Pons (tissue), 1 donor: ENCODE results near the gene IGF1R.

Source experiments
- DNase-seq: peaks from one replicate; pipeline ENCODE4 v3.0.0-alpha.2; 2016; ENCODE audit warnings: low spot score

The IGF1R gene

DNA sequence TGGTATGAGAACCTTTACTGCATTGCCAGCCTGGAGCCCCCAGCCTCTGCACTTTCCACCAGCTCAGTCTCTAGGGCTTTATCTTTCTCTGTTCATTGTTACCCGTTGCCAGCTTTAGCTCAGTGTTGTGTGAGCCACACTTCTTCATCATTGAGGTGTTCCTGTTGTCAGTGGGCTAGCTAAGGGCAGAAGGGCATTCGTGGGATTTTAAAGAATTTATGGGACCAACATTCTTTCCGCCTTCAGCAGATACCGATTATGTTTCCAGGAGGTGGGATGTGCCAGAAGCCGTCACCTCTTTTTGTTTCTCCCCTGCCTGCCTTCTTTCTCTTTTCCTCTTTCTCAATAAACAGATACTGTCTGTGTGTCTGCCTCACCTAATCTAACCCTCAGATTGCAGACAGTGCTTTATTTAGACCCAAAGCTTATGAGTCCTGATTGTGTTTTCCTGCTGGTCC lies 294.7 kb downstream of the IGF1R start:
- DNase-seq = no peak

GRCh38 chr15:98943601-98944151 lies 295.3 kb downstream of the IGF1R start:
- DNase-seq = peak; percentile 63

GRCh38 chr15:98946301-98947255 lies 298.2 kb downstream of the IGF1R start:
- no peak for DNase-seq

DNA sequence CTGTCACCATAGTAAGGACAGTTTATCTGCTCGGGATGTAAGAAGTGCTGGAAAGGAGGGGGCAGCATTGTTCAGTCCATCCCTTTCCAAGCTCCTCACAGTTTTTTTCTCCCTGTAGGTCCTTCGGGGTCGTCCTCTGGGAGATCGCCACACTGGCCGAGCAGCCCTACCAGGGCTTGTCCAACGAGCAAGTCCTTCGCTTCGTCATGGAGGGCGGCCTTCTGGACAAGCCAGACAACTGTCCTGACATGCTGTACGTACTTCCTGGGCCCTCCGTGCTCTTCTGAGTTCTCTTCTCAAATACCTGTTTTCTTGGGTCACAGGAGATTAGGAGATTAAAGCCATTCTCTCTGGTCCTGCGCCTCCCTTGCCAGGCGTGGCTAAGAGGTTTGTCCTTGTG lies 300.1 kb downstream of the IGF1R start:
- DNase-seq = no peak

DNA sequence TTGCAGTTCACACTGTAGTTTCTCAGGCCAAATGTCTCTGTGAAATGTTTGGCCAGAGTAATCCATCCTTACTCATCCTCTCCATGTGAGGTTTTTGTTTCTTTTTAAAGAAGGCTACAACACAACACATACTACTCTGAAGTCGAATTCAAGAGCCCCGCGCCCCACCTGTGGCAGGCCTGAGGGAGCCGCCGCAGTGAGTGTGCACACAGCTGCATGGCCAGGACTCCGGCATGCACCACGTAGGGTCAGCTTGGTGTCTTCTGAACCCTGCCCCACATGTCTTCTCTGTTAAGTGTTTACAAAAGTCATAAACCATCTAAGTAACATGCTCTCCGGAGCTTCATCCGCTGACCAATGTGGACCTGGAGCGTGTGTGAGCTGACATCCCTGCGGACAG lies 300.6 kb downstream of the IGF1R start:
- DNase-seq = no peak

DNA sequence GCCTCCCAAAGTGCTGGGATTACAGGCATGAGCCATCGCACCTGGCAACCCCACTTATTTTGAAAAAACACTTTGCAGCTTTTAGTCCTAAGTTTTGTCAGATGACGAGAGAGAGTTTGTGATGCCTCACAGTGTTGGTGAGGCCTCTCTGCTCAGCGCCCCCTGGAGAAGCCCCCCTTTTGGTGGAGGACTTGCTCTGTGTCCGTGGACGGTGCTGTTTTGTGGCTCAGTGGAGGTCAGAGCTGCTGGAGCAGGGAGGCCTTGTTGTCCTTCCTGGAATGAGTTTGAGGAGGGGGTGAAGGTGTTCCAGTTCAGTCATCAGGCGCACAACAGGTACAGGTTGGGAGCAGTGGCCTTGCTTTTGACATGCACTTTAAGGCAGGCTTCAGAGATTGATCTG lies 301.3 kb downstream of the IGF1R start:
- no peak for DNase-seq

GRCh38 chr15:98950248-98950647 lies 301.9 kb downstream of the IGF1R start:
- no peak for DNase-seq

- DNase-seq = no peak
Measured at GRCh38 chr15:98951004-98951403, 302.7 kb downstream of the IGF1R start.

DNA sequence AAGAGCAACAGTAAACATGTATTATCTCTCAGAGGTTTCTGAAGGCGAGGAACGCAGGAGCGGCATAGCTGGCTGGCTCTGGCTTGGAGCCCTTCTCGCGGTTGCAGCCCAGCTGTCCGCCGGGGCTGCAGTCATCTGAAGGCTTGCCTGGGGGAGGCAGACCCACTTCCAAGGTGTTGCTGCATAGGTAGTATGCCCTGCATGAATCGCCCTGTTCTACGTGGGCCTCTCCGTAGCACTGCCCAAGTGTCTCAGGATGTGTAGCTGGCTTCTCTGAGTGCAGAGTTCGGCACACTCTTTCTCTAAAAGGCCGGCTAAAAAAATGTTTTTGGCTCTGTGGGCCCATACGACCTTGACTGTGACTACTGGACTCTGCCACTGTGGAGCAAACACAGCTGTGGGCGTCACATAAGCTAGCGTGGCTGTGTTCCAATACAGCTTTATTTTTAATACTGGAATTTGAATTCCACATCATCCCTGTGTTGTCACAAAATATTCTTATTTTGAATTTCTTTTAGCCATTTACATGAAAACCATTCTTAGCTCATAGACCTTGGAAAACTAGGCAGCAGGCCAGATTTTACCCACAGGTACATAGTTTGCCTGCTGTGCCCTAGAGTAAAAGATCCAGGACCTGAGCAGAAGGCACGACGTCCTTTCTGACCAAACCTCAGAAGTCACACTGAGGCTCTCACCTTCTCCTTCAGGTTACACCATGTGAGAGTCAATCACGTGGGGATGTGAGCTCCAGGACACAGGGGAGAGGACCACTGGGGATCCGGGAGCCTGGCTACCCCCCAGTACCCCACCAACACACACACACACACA lies 303.4 kb downstream of the IGF1R start:
- DNase-seq = no peak

GRCh38 chr15:98952381-98952803 lies 304.1 kb downstream of the IGF1R start:
- DNase-seq = no peak

- DNase-seq = no peak
Measured at GRCh38 chr15:98953000-98953787, 304.9 kb downstream of the IGF1R start.

DNA sequence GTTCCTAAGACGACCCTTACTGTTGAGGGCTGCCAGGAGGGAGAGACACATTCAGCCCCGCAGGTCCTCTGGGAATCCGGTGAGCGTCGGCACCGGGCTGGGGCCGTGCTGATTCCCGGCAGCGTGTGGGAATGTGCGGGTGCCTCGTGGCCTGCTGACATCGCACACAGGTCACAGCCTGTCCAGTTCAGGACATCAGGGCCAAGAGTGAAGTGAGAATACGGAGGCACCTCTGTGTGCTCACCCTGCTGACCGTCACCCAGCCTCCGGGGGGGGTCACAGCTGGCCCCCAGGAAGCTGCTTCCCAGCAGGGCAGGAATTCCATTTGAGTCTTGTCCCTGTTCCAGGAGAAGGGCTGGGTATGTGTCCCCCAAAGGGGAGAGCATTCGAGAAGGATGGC lies 305.6 kb downstream of the IGF1R start:
- DNase-seq = no peak

DNA sequence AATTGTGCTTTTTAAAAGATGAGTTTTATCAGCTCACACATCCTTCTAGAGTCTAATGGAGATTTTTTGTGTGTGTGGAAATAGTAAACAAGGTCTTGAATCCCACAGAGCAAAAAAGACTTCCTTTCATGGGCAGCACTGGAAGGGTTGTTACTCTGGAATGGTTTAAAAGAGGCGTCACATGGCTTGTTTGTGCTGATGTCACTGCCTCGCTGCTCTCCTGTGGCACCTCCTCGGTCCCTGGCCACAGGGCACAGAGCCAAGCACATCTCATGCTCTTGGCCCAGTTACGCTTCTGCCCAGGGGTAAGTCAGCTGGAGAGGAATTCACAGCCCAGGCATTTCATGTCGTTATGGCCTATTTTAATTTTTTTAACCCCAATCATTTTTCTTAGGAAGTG lies 306.1 kb downstream of the IGF1R start:
- DNase-seq = peak; percentile 92

- peak; percentile 88 for DNase-seq
Measured at GRCh38 chr15:98955331-98955730, 307.0 kb downstream of the IGF1R start.

- DNase-seq = peak; percentile 25
Measured at GRCh38 chr15:98955961-98956723, 307.8 kb downstream of the IGF1R start.

- DNase-seq = no peak
Measured at GRCh38 chr15:98956796-98957553, 308.6 kb downstream of the IGF1R start.

GRCh38 chr15:98957655-98958054 lies 309.3 kb downstream of the IGF1R start:
- DNase-seq = no peak

GRCh38 chr15:98958076-98958475 lies 309.7 kb downstream of the IGF1R start:
- DNase-seq = no peak

GRCh38 chr15:98958918-98959639 lies 310.7 kb downstream of the IGF1R start:
- no peak for DNase-seq

- DNase-seq = no peak
Measured at GRCh38 chr15:98959640-98960007, 311.3 kb downstream of the IGF1R start.
